ENCODE results near the gene HOXC9.

GRCh38 chr12:54030889-54031471 lies 31.0 kb downstream of the HOXC9 start:
- TF ChIP-seq CTCF (IDR thresholded peaks at IDR 0.05) (peak in 1 of 5 experiments; percentile 19), POLR2A (IDR thresholded peaks at IDR 0.05) (peak in 1 of 2 donors; percentile 14), EP300 (IDR thresholded peaks at IDR 0.05) (peak in 1 of 2 donors; percentile 64)
